Karpas-422 (cell line): Measurements from ENCODE around the gene CTSZ. TPM values are rescaled to one million over a fixed set of nuclear protein-coding genes. Genes with fewer than 3 reads are reported as not detected.
"Not testable (repeated sequence)": the region's sequence is repeated elsewhere in the genome, so short reads cannot be mapped to it uniquely, and the experiment has no call there.

Experiments
- DNase-seq: peaks from one replicate; pipeline ENCODE4 v3.0.0-alpha.2; 2015
- H2AFZ ChIP-seq: fragments of 200-600 bp; sonication (generic); 2 replicates; pipeline ENCODE4 v1.6.1; 2014; ENCODE audit warnings: antibody characterized with exemption, low read length, mixed read lengths
- H3K27ac ChIP-seq: fragments of 200-600 bp; sonication (generic); 2 replicates; pipeline ENCODE4 v1.5.1; 2014; ENCODE audit warnings: mild to moderate bottlenecking, low read length, moderate library complexity
- H3K27me3 ChIP-seq: fragments of 200-600 bp; sonication (generic); 2 replicates; pipeline ENCODE4 v1.6.1; 2014; ENCODE audit warnings: low read length, mixed read lengths
- H3K36me3 ChIP-seq: fragments of 200-600 bp; sonication (generic); 2 replicates; pipeline ENCODE4 v1.6.1; 2014; ENCODE audit warnings: low read length, mixed read lengths; ENCODE audit not compliant: insufficient read depth
- H3K4me1 ChIP-seq: fragments of 200-600 bp; sonication (generic); 2 replicates; pipeline ENCODE4 v1.6.1; 2014; ENCODE audit warnings: mild to moderate bottlenecking, low read length, mixed read lengths
- H3K4me2 ChIP-seq: fragments of 200-600 bp; sonication (generic); 2 replicates; pipeline ENCODE4 v1.6.1; 2014; ENCODE audit warnings: low read length, low read depth, mild to moderate bottlenecking; ENCODE audit not compliant: poor library complexity, severe bottlenecking
- H3K4me3 ChIP-seq: fragments of 200-600 bp; sonication (generic); 2 replicates; pipeline ENCODE4 v1.5.1; 2014; ENCODE audit warnings: mild to moderate bottlenecking, antibody characterized with exemption, low read length, mixed read lengths
- H3K79me2 ChIP-seq: fragments of 200-600 bp; sonication (generic); 2 replicates; pipeline ENCODE4 v1.6.1; 2014; ENCODE audit warnings: mild to moderate bottlenecking, low read length, mixed read lengths
- H3K9ac ChIP-seq: fragments of 200-600 bp; sonication (generic); 2 replicates; pipeline ENCODE4 v1.6.0; 2014; ENCODE audit warnings: low read length
- H3K9me2 ChIP-seq: fragments of 200-600 bp; sonication (generic), shearing (Covaris generic); replicated peaks from 2 replicates; pipeline ENCODE4 v1.6.0; 2014; ENCODE audit warnings: mild to moderate bottlenecking, low read length, moderate library complexity; ENCODE audit not compliant: insufficient read depth
- H3K9me3 ChIP-seq: fragments of 300-700, 200-600 bp; sonication (generic); 2 replicates; pipeline ENCODE4 v1.6.1; 2014; ENCODE audit warnings: low read length, mixed read lengths
- H4K20me1 ChIP-seq: fragments of 200-600 bp; sonication (generic); 2 replicates; pipeline ENCODE4 v1.6.1; 2014; ENCODE audit warnings: mild to moderate bottlenecking, antibody characterized with exemption, low read length, low read depth; ENCODE audit not compliant: insufficient read depth
- total RNA-seq: library from RNA; depleted of rRNA; stranded (reverse); fragments of >200 nt; shearing (Covaris generic); gene quantifications from 2 replicates; pipeline ENCODE4 v1.2.3, GENCODE V29; 2014; ENCODE audit warnings: low replicate concordance

CTSZ gene
- total RNA-seq, 1 experiment from 2014 or later: 111 TPM

GRCh38 chr20:58987790-58988564, 19.1 kb downstream of the CTSZ start:
- Histone ChIP-seq H2AFZ (no peak overlapping the region), H3K27me3 (no peaks in the 10 kb centered on the region), H3K4me2 (no peak overlapping the region), H3K9ac (no peak overlapping the region), H4K20me1 (no peaks in the 10 kb centered on the region), H3K27ac (no peak overlapping the region), H3K79me2 (peaks cover 33% of the 10 kb centered on the region), H3K4me1 (peaks cover 17% of the 10 kb centered on the region), H3K9me2 (no peaks in the 10 kb centered on the region), H3K4me3 (no peak overlapping the region), H3K9me3 (no peaks in the 10 kb centered on the region), H3K36me3 (peaks cover 32% of the 10 kb centered on the region; the same call in 1 of the 2 replicates)
- DNase-seq: no peak

GRCh38 chr20:58986968-58987517, 20.0 kb downstream of the CTSZ start:
- Histone ChIP-seq H3K79me2 (peaks cover 43% of the 10 kb centered on the region), H3K4me2 (no peak overlapping the region), H3K36me3 (peaks cover 25% of the 10 kb centered on the region; the same call in 1 of the 2 replicates), H3K27me3 (no peaks in the 10 kb centered on the region), H3K27ac (no peak overlapping the region), H3K9me3 (no peaks in the 10 kb centered on the region), H3K9ac (no peak overlapping the region), H2AFZ (no peak overlapping the region), H3K9me2 (no peaks in the 10 kb centered on the region), H3K4me1 (peaks cover 25% of the 10 kb centered on the region), H3K4me3 (no peak overlapping the region), H4K20me1 (no peaks in the 10 kb centered on the region)
- DNase-seq: no peak

- H3K4me3 ChIP-seq: no peak overlapping the region
- H2AFZ ChIP-seq: no peak overlapping the region
- no peaks in the 10 kb centered on the region for H3K27me3 ChIP-seq
- H3K9me2 ChIP-seq: no peaks in the 10 kb centered on the region
- DNase-seq: no peak
- no peak overlapping the region for H3K9ac ChIP-seq
- H3K9me3 ChIP-seq: no peaks in the 10 kb centered on the region
- no peaks in the 10 kb centered on the region for H4K20me1 ChIP-seq
- H3K4me1 ChIP-seq: peaks cover 25% of the 10 kb centered on the region
- H3K4me2 ChIP-seq: no peak overlapping the region
- H3K27ac ChIP-seq: no peak overlapping the region
- H3K79me2 ChIP-seq: peaks cover 49% of the 10 kb centered on the region
- peaks cover 20% of the 10 kb centered on the region; the same call in 1 of the 2 replicates for H3K36me3 ChIP-seq
Measured at GRCh38 chr20:58986286-58986967, 20.6 kb downstream of the CTSZ start.

GRCh38 chr20:58985656-58986055, 21.4 kb downstream of the CTSZ start:
- peaks cover 27% of the 10 kb centered on the region for H3K4me1 ChIP-seq
- H3K4me2 ChIP-seq: no peak overlapping the region
- no peak overlapping the region for H2AFZ ChIP-seq
- H3K9me3 ChIP-seq: no peaks in the 10 kb centered on the region
- peaks cover 49% of the 10 kb centered on the region for H3K79me2 ChIP-seq
- no peaks in the 10 kb centered on the region for H3K27me3 ChIP-seq
- no peaks in the 10 kb centered on the region for H3K9me2 ChIP-seq
- no peak overlapping the region for H3K9ac ChIP-seq
- H4K20me1 ChIP-seq: no peaks in the 10 kb centered on the region
- peaks cover 20% of the 10 kb centered on the region; the same call in 1 of the 2 replicates for H3K36me3 ChIP-seq
- no peak overlapping the region for H3K4me3 ChIP-seq
- no peak overlapping the region for H3K27ac ChIP-seq
- DNase-seq: no peak

- H2AFZ ChIP-seq: no peak overlapping the region
- no peaks in the 10 kb centered on the region for H3K9me3 ChIP-seq
- H3K4me3 ChIP-seq: no peak overlapping the region
- H3K27ac ChIP-seq: peak overlapping the region; percentile 46
- no peaks in the 10 kb centered on the region for H4K20me1 ChIP-seq
- peak overlapping the region; percentile 48; the same call in 1 of the 2 replicates for H3K9ac ChIP-seq
- no peaks in the 10 kb centered on the region for H3K27me3 ChIP-seq
- H3K79me2 ChIP-seq: peaks cover 49% of the 10 kb centered on the region
- H3K4me2 ChIP-seq: peak overlapping the region; percentile 52
- peaks cover 28% of the 10 kb centered on the region for H3K4me1 ChIP-seq
- H3K36me3 ChIP-seq: peaks cover 20% of the 10 kb centered on the region; the same call in 1 of the 2 replicates
- no peaks in the 10 kb centered on the region for H3K9me2 ChIP-seq
- DNase-seq: no peak
Measured at GRCh38 chr20:58984691-58985090, 22.4 kb downstream of the CTSZ start.

- peaks cover 49% of the 10 kb centered on the region for H3K79me2 ChIP-seq
Measured at GRCh38 chr20:58983115-58983468, 24.0 kb downstream of the CTSZ start.

GRCh38 chr20:58982406-58983114, 24.5 kb downstream of the CTSZ start:
- peak overlapping the region; percentile 74 for H3K4me3 ChIP-seq
- peaks cover 43% of the 10 kb centered on the region for H3K4me1 ChIP-seq

More at GRCh38 chr20:58983115-58983468, 24.0 kb downstream of the CTSZ start:
- H2AFZ ChIP-seq, H3K9me2 ChIP-seq, H3K27ac ChIP-seq, H3K9ac ChIP-seq, H3K27me3 ChIP-seq, DNase-seq, H3K4me3 ChIP-seq, H3K9me3 ChIP-seq, H4K20me1 ChIP-seq: not testable (repeated sequence)
- H3K4me2 ChIP-seq: peak overlapping the region; percentile 73
- peaks cover 41% of the 10 kb centered on the region for H3K4me1 ChIP-seq
- H3K36me3 ChIP-seq: peaks cover 14% of the 10 kb centered on the region; the same call in 1 of the 2 replicates

More at GRCh38 chr20:58982406-58983114, 24.5 kb downstream of the CTSZ start:
- Histone ChIP-seq H3K4me2 (peak overlapping the region; percentile 73), H3K79me2 (peaks cover 49% of the 10 kb centered on the region), H4K20me1 (no peaks in the 10 kb centered on the region), H3K36me3 (peaks cover 14% of the 10 kb centered on the region; the same call in 1 of the 2 replicates), H3K9me2 (no peaks in the 10 kb centered on the region), H3K27ac (no peak overlapping the region), H3K27me3 (no peaks in the 10 kb centered on the region), H3K9ac (peak overlapping the region; percentile 93; the same call in 1 of the 2 replicates), H3K9me3 (no peaks in the 10 kb centered on the region), H2AFZ (no peak overlapping the region)
- no peak for DNase-seq
